Activated naive CD4-positive, alpha-beta T cell treated with anti-CD3 and anti-CD28 coated beads, Interleukin-2, amount 50 U/mL, for 24 hours (primary cell): Measurements from ENCODE around the gene IFT81.

Source experiments
- H3K27ac Mint-ChIP-seq: one replicate; pipeline ENCODE4 v1.8.0; 2021; ENCODE audit warnings: mild to moderate bottlenecking, mixed read lengths
- H3K27me3 Mint-ChIP-seq: one replicate; pipeline ENCODE4 v1.8.0; 2021; ENCODE audit warnings: mixed read lengths
- H3K36me3 Mint-ChIP-seq: one replicate; pipeline ENCODE4 v1.8.0; 2021; ENCODE audit warnings: mixed read lengths
- H3K4me1 Mint-ChIP-seq: one replicate; pipeline ENCODE4 v1.8.0; 2021; ENCODE audit warnings: mixed read lengths
- H3K4me3 Mint-ChIP-seq: one replicate; pipeline ENCODE4 v1.8.0; 2021; ENCODE audit warnings: mild to moderate bottlenecking, mixed read lengths
- H3K9me3 Mint-ChIP-seq: one replicate; pipeline ENCODE4 v1.8.0; 2021; ENCODE audit warnings: mixed read lengths

The IFT81 gene

DNA sequence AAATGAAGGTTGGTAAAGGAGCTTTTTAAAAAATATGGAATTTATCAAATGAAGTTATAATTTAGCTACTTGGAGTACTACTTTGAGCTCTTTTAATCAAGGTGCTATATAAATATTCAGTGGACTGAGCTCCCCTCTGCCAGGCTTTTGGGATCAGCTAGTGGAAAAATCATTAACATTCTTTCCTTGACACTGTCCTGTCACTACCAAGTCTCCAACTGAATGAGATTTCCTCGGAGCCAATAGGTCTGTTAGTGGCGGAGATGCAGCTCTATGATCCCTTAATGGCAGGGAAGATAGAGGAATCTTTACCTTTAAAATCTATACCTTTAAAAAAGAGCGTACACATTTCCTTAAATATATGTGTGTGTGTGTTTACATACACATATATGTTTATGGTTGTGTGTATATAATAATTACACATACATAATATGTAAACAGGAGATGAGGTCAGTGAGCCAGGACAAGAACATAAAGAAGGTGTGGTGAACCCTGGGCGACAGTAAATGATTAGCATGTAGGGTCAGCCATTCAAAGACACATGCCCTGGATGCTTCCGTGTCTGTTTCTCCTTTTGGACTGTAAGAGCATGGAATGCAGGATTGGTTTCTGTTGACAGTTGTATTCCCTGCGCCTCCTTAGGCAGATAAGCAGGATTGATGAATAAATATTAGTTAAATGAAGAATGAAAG is 109.2 kb downstream of the IFT81 start:
- Mint-ChIP-seq H3K27me3 (no peaks in the 10 kb centered on the region), H3K27ac (no peak overlapping the region), H3K36me3 (no peaks in the 10 kb centered on the region), H3K4me1 (no peaks in the 10 kb centered on the region), H3K4me3 (no peak overlapping the region), H3K9me3 (no peaks in the 10 kb centered on the region)

DNA sequence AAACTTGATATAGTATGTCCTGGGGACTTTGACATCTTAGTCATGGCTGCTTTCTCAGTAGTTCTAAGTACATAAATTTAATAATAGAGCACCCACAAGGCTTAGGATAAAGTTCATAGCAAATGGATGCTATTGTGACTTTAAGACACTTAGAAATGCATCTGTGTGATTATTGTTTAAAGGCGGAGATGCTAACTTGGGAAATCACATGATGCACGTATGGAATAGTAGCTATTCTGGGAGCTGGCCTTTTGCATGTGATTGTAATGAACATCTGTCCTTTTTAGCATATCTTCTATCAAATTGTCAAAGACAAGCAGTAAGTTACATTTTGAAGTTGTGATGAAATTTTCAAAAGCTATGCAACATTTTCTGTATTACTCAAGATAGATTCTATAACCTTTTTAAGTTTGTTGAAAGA is 110.2 kb downstream of the IFT81 start:
- Mint-ChIP-seq H3K9me3 (no peaks in the 10 kb centered on the region), H3K27ac (no peak overlapping the region), H3K36me3 (no peaks in the 10 kb centered on the region), H3K27me3 (no peaks in the 10 kb centered on the region), H3K4me1 (no peaks in the 10 kb centered on the region), H3K4me3 (no peak overlapping the region)

DNA sequence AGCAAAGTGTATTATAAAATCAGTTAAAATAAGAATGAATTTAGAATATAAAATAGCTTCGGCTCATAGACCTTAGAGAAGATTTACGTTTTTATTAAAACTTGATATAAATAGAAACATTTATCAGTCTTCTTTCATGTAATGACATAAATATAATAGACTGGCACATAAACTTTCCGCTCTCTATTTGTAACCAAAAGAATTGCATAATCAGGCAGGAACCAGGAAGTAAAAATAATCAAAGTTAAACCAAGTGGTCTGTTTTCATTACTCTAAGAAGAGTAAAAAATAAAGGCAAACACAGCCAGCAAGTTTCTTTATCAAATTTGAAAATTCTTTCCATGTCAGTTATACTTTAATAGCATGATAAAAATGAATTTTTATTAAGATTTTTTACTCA is 110.6 kb downstream of the IFT81 start:
- H3K9me3 Mint-ChIP-seq = no peaks in the 10 kb centered on the region

DNA sequence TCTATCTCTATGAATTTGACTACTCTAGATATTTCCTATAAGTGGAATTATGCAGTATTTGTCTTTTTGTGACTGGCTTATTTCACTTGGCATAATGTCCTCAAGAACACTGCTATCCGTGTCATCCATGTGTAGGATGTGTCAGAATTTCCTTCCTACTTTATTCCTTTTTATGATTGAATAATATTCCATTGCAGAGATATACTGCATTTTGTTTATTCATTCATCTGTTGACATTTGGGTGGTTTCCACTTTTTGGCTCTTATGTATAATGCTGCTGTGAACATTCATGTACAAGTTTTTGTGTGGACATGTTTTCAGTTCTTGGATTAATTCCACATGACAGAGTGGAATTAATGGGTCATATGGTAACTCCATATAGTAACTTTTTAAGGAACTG is 111.2 kb downstream of the IFT81 start:
- Mint-ChIP-seq H3K27me3 (peaks cover 2% of the 10 kb centered on the region), H3K4me1 (no peaks in the 10 kb centered on the region), H3K4me3 (no peak overlapping the region)

More for the DNA sequence above, 110.6 kb downstream of the IFT81 start:
- Mint-ChIP-seq H3K4me1 (no peaks in the 10 kb centered on the region), H3K27me3 (no peaks in the 10 kb centered on the region), H3K27ac (no peak overlapping the region), H3K36me3 (no peaks in the 10 kb centered on the region), H3K4me3 (no peak overlapping the region)

DNA sequence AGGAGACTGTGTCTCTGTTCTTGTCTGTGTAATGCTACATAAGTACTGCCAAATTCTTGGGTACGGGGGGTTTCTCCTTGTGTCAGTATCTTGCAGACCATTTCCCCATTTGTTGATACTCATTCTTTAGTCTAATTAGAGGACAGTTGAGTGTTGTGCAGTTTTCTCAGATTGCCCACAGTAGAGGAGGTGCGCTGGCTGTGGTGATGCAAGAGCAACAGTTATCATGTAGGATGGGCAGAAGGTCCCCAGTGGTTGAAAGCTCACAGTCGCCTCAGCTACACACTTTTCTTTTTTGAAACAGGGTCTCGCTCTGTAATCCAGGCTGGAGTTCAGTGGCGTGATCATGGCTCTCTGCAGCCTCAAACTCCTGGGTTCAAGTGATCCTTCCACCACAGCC is 119.1 kb downstream of the IFT81 start:
- Mint-ChIP-seq H3K36me3 (no peaks in the 10 kb centered on the region), H3K27ac (no peak overlapping the region), H3K9me3 (no peaks in the 10 kb centered on the region), H3K27me3 (peaks cover 2% of the 10 kb centered on the region), H3K4me1 (no peaks in the 10 kb centered on the region), H3K4me3 (no peak overlapping the region)

More for the DNA sequence above, 111.2 kb downstream of the IFT81 start:
- Mint-ChIP-seq H3K27ac (no peak overlapping the region), H3K36me3 (no peaks in the 10 kb centered on the region), H3K9me3 (no peaks in the 10 kb centered on the region)

DNA sequence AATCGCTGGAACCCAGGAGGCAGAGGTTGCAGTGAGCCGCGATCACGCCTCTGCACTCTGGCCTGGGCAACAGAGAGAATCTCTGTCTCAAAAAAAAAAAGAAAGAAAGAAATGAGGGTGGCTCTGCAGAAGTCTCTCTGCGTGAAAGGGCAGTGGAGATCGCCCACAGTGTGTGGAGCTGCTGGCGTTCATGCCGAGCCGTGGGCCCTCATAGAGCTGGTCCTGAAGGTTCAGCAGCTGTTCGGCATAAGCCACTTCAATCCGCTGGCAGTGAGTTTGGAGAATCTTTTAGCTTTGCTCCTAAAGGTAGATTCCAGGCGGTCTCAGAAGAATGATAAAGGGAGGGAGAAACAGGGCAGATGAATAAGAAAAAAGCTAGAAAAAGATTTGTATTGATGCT is 120.2 kb downstream of the IFT81 start:
- no peaks in the 10 kb centered on the region for H3K9me3 Mint-ChIP-seq
- H3K27ac Mint-ChIP-seq = no peak overlapping the region
- H3K4me3 Mint-ChIP-seq = no peak overlapping the region
- no peaks in the 10 kb centered on the region for H3K4me1 Mint-ChIP-seq
- H3K27me3 Mint-ChIP-seq = peaks cover 2% of the 10 kb centered on the region
- no peaks in the 10 kb centered on the region for H3K36me3 Mint-ChIP-seq

DNA sequence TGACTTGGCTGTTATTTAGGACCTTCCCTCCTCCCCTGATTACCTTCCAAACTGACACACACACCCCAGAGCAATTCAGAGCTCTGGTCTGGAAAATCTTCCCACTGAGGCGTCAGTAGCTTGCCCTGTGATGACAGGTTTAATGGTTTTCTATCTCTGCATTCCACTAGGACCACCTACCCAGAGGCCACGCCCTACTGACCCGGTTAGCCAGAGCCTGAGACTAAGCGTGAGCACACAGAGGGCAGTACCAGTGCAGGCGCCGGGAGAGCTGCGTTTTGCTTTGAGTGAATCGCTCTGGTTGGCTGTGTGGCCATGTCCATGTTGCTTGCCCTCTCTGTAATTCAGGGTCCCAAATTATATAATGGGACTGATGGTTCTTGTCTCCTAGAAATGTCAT is 120.7 kb downstream of the IFT81 start:
- Mint-ChIP-seq H3K27ac (no peak overlapping the region), H3K27me3 (peaks cover 2% of the 10 kb centered on the region), H3K9me3 (no peaks in the 10 kb centered on the region), H3K36me3 (no peaks in the 10 kb centered on the region), H3K4me3 (no peak overlapping the region), H3K4me1 (no peaks in the 10 kb centered on the region)

DNA sequence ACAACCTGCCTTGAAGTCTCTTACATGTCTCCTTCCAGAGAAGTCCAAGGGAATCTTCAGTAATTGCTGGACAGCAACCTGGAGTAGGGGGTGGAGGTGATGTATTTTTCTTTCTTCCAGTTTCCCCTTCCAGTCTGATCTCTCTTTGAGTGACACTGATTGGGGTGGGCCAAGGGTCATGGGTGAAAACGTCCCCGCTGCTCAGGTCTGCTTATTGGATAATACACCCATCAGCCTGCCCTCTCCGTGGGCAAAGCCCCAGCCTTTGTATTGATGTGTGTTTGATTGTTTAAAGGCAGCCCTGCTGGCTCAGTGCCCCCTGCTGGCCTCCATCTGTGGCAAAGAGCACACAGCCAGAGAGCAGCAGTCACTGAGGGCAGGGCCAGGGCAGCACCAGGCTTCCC is 121.2 kb downstream of the IFT81 start:
- H3K27ac Mint-ChIP-seq = no peak overlapping the region

DNA sequence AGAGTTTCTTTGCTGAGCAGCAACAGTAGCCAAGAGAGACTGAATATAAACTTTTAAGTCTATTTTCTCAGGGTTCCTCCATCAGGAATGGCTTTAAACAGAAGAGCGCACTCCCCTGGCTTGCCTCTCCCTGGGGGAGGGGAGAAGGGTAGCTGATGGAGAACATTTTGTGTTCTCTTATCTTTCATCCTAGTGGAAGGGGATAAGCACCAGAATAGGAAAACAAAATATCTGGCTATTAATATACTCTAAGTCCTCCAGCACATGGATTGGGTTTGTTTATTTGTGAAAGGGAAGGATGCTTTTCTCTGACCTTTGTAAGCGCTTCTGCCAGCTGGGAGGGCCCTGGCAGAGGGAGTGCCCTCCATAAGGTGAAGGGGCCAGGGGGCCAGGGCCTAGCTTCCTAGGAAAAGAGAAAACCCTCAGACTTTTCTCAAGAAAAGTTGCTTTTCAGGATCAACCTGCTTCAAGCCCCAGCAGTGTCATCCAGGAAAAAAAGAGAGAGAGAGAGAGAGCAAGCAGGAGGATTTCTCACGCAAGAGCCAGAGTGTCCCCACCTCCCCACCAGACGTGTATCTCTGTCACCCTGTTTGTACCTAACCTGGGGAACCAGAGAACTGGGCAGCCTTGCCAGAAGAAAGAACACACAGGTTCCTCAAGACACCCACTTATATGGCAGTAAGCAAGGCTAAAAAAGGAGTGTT is 122.6 kb downstream of the IFT81 start:
- Mint-ChIP-seq H3K36me3 (no peaks in the 10 kb centered on the region), H3K27ac (no peak overlapping the region), H3K4me1 (no peaks in the 10 kb centered on the region), H3K9me3 (no peaks in the 10 kb centered on the region), H3K4me3 (no peak overlapping the region), H3K27me3 (no peaks in the 10 kb centered on the region)

More for the DNA sequence above, 121.2 kb downstream of the IFT81 start:
- Mint-ChIP-seq H3K36me3 (no peaks in the 10 kb centered on the region), H3K4me3 (no peak overlapping the region), H3K27me3 (no peaks in the 10 kb centered on the region), H3K4me1 (no peaks in the 10 kb centered on the region), H3K9me3 (no peaks in the 10 kb centered on the region)

DNA sequence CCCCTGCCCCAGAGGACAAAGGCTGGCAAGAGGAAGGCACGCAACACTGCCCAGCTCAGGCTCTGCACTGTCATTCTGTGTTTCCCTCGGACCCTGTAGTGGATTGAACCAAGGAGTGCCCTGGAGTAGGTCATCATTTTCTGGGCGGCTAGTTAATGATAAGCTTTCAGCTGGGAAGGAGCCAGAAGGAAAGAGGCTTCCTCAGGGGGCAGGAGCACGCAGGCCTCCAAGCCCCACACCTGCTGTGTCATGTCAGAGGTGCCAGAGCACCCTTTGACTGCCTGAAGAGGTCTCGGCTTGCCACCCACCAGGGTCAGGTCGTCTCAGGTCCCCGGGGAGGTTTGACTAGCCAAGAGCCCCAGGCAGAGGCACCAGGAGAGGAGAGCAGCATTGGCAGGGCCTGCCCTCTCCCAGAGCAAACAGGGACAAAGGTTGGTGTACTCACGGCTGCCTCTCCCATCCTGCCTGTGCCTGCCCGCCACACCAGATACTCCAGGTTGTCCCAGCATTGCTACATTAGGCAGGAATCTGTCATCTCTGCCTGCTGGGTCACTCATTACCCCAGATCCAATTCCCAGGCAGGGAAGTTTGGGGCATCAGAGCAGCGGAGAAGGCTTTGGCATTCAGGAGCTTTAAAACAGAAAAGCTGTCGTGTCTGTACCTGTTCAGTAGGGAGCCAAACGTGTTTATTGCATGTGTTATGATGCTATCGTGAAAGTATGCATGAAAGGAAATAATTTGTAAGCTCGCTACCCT is 123.4 kb downstream of the IFT81 start:
- Mint-ChIP-seq H3K9me3 (no peaks in the 10 kb centered on the region), H3K27me3 (no peaks in the 10 kb centered on the region), H3K36me3 (no peaks in the 10 kb centered on the region), H3K4me1 (no peaks in the 10 kb centered on the region), H3K4me3 (no peak overlapping the region), H3K27ac (no peak overlapping the region)

DNA sequence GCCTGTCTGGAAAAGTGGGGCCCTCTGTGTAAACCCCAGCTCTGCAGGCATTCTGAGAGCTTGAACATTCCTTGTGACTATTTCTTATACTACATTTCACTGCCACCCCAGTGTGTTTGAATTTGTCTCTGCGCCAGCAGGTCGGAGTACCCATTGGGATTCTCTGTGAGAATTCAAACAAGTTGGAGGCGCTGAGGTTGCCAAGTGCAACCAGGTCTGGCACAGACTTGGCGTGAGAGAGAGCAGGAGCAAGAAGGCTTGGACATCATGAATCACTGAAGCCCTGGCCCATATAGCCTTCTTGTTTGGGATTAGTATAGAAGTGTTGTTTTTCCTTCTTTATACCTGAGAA is 123.9 kb downstream of the IFT81 start:
- H3K36me3 Mint-ChIP-seq = no peaks in the 10 kb centered on the region
- H3K27ac Mint-ChIP-seq = no peak overlapping the region

DNA sequence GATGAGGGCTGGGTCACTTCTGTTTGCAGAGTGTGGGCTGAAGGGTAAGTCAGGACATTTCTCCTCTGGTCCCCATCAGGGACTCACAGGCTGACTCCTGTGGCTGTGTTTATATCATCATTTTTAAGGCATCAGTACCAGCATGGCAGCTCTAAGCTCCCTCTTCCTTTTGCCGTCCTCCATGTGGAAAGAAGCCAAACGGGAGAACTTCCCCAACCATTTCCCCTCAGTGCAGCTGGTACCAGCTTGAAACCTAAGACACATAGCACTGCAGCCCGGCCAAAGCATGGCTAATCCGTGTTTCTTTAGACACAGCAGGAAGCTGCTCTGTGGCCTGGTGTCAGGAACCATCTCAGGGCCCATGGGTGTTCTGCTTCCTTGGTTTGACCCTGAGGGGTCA is 124.9 kb downstream of the IFT81 start:
- Mint-ChIP-seq H3K9me3 (no peaks in the 10 kb centered on the region), H3K27ac (no peak overlapping the region), H3K36me3 (no peaks in the 10 kb centered on the region), H3K4me1 (no peaks in the 10 kb centered on the region), H3K27me3 (no peaks in the 10 kb centered on the region), H3K4me3 (no peak overlapping the region)

More for the DNA sequence above, 123.9 kb downstream of the IFT81 start:
- Mint-ChIP-seq H3K4me1 (no peaks in the 10 kb centered on the region), H3K9me3 (no peaks in the 10 kb centered on the region), H3K4me3 (no peak overlapping the region), H3K27me3 (no peaks in the 10 kb centered on the region)

DNA sequence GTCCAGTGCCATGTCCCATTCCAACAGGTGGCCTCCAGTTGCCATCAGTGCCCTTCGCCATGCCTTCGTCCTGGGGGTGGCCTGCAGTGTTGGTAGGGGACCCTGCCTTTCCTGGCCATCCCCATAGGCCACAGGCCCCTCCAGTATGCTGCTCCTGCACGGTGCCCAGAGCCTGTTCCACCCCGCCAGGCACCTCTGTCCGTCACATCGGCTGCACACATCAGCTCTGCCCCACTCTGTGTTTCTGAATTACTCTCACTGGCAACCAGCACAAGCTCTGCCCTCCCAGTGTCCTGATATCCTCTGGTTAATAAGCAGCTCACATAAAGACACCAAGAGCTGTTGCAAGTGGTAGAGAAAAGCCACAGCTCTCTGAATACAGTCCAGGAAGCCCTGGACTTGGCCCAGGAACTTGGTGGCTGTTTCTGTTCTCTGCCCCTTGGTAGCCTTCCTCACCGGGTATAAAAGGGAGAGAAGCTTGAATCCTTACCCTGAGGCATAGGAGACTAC is 125.6 kb downstream of the IFT81 start:
- Mint-ChIP-seq H3K4me1 (no peaks in the 10 kb centered on the region), H3K27me3 (no peaks in the 10 kb centered on the region), H3K36me3 (no peaks in the 10 kb centered on the region), H3K27ac (no peak overlapping the region), H3K4me3 (no peak overlapping the region), H3K9me3 (no peaks in the 10 kb centered on the region)

DNA sequence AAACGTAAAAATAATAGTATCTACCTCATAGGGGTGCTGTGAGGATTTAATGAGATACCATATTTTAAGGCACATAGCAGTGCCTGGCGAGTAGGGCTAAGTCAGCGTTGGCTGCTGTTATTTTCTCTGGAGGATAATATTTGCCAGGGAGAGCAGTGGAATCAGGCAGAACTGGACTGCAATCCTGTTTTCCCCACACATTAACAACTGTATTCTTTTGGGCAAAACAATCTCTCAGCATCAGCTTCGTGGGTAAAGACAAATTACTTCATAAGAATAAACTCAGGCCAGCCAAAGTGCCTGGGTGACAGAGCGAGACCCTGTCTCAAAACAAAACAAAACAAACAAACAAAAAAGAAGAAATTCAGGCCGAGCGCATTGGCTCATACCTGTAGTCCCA is 127.2 kb downstream of the IFT81 start:
- H3K4me3 Mint-ChIP-seq = no peak overlapping the region
- H3K4me1 Mint-ChIP-seq = no peaks in the 10 kb centered on the region
- no peaks in the 10 kb centered on the region for H3K27me3 Mint-ChIP-seq
- no peaks in the 10 kb centered on the region for H3K9me3 Mint-ChIP-seq
- H3K27ac Mint-ChIP-seq = no peak overlapping the region
- no peaks in the 10 kb centered on the region for H3K36me3 Mint-ChIP-seq

DNA sequence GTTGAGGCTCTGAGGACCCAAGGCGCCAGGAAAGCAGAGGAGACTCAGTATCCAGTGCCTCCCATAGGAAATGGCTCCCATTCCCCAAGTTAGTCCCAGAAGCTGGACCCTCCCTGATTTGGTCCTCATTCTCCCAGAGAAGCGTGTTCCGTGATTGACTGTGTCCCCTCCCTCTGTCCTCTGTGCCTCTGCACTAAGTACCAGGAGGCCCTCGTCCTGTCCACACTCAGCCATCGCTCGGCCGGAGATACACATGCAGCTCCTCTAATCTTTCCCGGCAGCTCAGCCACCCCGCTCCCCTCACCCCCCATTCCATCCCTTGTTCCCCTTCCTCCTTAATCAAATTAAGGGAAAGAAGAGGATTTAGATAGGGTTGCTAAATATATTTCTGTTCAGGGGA is 128.6 kb downstream of the IFT81 start:
- Mint-ChIP-seq H3K4me3 (no peak overlapping the region), H3K36me3 (no peaks in the 10 kb centered on the region), H3K9me3 (no peaks in the 10 kb centered on the region), H3K4me1 (no peaks in the 10 kb centered on the region), H3K27ac (peak overlapping the region; percentile 12), H3K27me3 (no peaks in the 10 kb centered on the region)

DNA sequence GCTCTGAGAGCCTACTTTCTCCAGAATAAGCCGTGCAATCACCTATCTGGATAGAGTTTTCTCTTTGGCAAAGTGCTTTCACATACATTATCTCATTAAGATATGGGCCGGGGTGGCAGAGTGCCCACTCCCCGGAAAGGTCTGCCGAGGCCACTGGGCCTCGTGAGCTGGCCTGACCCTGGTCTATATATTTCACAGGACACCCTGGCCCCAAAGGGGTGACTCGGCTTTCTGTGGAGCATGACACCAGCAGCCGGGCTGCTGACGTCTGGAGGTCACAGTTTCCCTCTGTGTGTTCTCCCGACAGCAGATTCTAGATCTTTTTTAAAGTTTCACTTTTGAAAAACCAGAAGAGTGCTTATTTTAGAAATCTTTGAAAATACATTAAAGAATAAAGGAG is 129.0 kb downstream of the IFT81 start:
- H3K27ac Mint-ChIP-seq = no peak overlapping the region
- no peaks in the 10 kb centered on the region for H3K4me1 Mint-ChIP-seq
- no peaks in the 10 kb centered on the region for H3K36me3 Mint-ChIP-seq
- no peaks in the 10 kb centered on the region for H3K9me3 Mint-ChIP-seq
- no peaks in the 10 kb centered on the region for H3K27me3 Mint-ChIP-seq
- H3K4me3 Mint-ChIP-seq = no peak overlapping the region
